Mesothelial cell of epicardium (in vitro differentiated cells): ENCODE data around the gene GLI2. TPM values are rescaled to one million over a fixed set of nuclear protein-coding genes. Genes with fewer than 3 reads are reported as not detected.

Experiments
- DNase-seq, 2 experiments: peaks; one replicate each; pipeline ENCODE4 v3.0.0; 2021; ENCODE audit warnings: low spot score in 2 of 2; ENCODE audit not compliant: unreplicated experiment in 2 of 2
- H3K27ac Mint-ChIP-seq: 2 replicates; pipeline ENCODE4 v1.8.0; 2021; ENCODE audit warnings: mixed read lengths
- H3K27me3 Mint-ChIP-seq: 2 replicates; pipeline ENCODE4 v1.8.0; 2021; ENCODE audit warnings: low read depth, mixed read lengths
- H3K36me3 Mint-ChIP-seq: 2 replicates; pipeline ENCODE4 v1.8.0; 2021; ENCODE audit warnings: mixed read lengths
- H3K4me1 Mint-ChIP-seq: 2 replicates; pipeline ENCODE4 v1.8.0; 2021; ENCODE audit warnings: mixed read lengths
- H3K4me3 Mint-ChIP-seq: 2 replicates; pipeline ENCODE4 v1.8.0; 2021; ENCODE audit warnings: mild to moderate bottlenecking, moderate library complexity, mixed read lengths
- H3K9me3 Mint-ChIP-seq: 2 replicates; pipeline ENCODE4 v1.8.0; 2021; ENCODE audit warnings: mixed read lengths
- total RNA-seq: library from RNA; stranded (reverse); gene quantifications from 3 replicates; pipeline ENCODE4 v1.2.1, GENCODE V29; 2021
- TF ChIP-seq, protein P1 (sequence below): fragments of 200-600 bp; sonication (generic); IDR thresholded peaks from one replicate; pipeline ENCODE4 v1.5.0; 2021; ENCODE audit warnings: antibody characterized with exemption; ENCODE audit not compliant: unreplicated experiment

The GLI2 gene
- total RNA-seq, 1 donor from 2014 or later: 67.0 TPM

DNA sequence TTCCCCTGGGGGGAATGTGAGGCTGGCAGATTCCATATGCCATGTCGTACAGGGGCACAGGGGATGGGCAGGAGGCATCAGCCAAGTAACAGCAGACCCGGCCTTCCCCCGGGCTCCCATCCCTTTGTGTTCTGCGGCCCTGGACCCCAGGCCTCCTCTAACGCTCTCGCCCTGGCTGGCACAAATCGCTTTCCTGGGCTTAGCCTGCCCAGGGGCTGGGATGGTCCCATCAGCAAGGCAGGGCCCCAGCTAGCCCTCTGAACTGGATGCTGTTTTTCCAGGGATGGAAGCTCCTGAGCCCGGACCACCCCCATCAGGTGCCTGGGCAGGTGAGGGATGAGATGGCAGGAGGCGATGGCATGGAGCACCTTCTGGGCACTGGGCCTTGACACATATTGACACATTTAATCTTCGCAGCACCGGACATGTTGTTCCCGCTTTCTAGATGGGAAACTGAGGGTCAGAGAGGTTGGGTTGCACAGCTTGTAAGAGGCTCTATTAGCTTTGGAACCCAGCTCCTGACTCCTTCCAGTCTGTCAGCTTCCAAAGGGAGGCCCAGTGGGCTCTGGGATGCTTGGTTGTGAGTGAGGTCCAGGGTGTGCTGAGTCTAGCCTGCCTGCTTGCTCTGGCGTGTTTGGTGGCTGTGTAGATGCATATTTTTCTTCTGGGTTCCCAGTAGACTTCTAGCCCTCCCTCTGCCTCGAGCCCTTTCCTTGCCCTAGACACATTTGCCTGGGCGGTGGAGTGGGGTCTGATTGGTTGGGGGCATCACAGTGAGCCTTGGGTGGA is 40.3 kb downstream of the GLI2 start:
- TF ChIP-seq, protein P1, sequence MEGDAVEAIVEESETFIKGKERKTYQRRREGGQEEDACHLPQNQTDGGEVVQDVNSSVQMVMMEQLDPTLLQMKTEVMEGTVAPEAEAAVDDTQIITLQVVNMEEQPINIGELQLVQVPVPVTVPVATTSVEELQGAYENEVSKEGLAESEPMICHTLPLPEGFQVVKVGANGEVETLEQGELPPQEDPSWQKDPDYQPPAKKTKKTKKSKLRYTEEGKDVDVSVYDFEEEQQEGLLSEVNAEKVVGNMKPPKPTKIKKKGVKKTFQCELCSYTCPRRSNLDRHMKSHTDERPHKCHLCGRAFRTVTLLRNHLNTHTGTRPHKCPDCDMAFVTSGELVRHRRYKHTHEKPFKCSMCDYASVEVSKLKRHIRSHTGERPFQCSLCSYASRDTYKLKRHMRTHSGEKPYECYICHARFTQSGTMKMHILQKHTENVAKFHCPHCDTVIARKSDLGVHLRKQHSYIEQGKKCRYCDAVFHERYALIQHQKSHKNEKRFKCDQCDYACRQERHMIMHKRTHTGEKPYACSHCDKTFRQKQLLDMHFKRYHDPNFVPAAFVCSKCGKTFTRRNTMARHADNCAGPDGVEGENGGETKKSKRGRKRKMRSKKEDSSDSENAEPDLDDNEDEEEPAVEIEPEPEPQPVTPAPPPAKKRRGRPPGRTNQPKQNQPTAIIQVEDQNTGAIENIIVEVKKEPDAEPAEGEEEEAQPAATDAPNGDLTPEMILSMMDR: no peak

DNA sequence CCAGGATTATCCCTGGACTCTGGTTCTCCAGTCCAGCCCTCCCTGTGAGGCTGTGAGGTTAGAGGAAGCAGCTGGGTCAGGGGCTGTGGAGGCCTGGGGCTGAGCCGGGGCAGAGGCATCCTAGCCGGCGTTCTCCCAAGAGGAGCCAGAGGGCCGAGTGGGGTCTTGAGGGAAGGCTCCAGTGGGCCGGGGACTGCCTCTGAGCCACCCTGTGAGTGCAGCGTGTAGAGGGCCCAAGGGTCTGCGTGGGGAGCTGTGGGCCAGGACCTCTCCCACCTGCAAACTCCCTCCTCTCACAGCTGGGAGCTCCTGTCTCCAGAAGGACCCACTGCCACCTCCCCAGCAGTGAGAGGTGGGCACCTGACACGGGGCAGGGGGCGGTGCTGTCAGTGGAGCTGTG is 41.0 kb downstream of the GLI2 start:
- TF ChIP-seq, protein P1: no peak
- H3K4me1 Mint-ChIP-seq: peaks cover 46% of the 10 kb centered on the region
- H3K36me3 Mint-ChIP-seq: no peaks in the 10 kb centered on the region
- no peak for DNase-seq
- H3K4me3 Mint-ChIP-seq: no peak overlapping the region
- H3K27me3 Mint-ChIP-seq: no peaks in the 10 kb centered on the region
- H3K27ac Mint-ChIP-seq: no peak overlapping the region
- H3K9me3 Mint-ChIP-seq: no peaks in the 10 kb centered on the region

More for the DNA sequence above, 40.3 kb downstream of the GLI2 start:
- Mint-ChIP-seq H3K4me3 (no peak overlapping the region), H3K4me1 (peaks cover 52% of the 10 kb centered on the region), H3K9me3 (no peaks in the 10 kb centered on the region), H3K36me3 (no peaks in the 10 kb centered on the region), H3K27me3 (no peaks in the 10 kb centered on the region), H3K27ac (no peak overlapping the region)
- no peak for DNase-seq

DNA sequence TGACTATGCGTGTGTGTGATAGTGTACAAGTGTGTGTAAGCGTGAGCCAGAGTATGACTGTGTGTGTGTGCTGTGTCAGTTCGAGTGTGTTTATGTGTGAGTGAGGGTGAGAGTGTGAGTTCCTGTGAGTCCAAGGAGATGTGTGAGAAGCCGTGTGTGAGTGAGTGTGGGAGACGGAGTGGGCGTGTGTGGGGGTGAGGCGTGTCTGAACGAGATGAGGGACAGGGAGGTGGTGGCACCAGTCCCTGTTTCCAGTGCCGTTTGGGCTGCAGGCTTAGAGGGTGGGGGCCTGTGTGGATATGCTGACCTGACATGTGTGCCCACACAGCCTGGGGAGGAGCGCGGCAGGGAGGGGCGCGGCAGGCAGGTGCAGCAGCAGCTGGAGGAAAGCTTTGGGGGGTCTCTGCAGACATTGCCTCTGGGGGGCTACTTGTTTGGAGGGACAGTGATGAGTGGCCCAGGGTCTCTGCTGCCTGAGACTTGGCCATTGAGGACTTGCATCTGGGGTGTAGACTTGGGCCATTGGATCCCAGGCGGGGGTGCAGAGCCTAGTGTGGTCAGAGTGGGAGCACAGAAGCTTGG is 41.6 kb downstream of the GLI2 start:
- Mint-ChIP-seq H3K9me3 (no peaks in the 10 kb centered on the region), H3K27ac (no peak overlapping the region), H3K4me3 (no peak overlapping the region), H3K36me3 (no peaks in the 10 kb centered on the region), H3K27me3 (no peaks in the 10 kb centered on the region), H3K4me1 (peaks cover 40% of the 10 kb centered on the region)
- TF ChIP-seq, protein P1: no peak
- no peak for DNase-seq

DNA sequence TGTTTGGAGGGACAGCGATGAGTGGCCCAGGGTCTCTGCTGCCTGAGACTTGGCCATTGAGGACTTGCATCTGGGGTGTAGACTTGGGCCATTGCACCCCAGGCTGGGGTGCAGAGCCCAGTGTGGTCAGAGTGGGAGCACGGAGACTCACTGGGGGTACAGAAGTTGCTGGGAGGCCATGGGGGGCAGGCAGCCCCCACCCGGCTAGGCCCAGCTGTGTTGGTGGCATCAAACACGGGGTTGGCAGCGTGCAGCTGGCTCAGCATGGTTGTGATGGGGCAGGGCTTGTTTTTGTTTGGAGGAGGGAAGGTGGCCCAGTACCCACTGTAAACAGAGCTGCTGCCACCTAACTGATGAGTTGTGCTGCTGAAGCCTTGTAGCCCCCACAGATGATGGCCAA is 42.1 kb downstream of the GLI2 start:
- H3K36me3 Mint-ChIP-seq: no peaks in the 10 kb centered on the region
- no peak overlapping the region for H3K4me3 Mint-ChIP-seq
- H3K27me3 Mint-ChIP-seq: no peaks in the 10 kb centered on the region
- TF ChIP-seq, protein P1: no peak
- H3K4me1 Mint-ChIP-seq: peaks cover 36% of the 10 kb centered on the region
- no peak overlapping the region for H3K27ac Mint-ChIP-seq
- H3K9me3 Mint-ChIP-seq: no peaks in the 10 kb centered on the region
- DNase-seq: no peak

DNA sequence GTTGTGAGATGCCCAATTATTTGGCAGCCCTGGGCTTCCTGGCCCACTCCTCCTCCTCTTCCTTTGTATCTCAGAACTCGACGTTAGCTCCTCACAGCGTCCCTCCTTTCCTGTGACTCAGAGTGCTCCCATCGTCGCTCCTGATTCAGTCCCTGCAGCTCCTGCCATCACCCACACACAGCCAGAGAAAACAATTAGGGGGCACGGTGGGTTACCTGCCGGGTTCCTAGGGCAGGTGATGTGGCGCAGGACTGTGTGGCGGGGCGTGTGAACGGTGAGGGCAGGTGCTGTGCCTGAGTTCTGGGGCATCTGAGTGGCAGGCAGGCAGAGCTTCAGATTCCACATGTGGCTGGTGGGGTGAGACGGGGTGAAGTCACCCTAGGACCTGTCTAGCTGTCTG is 42.6 kb downstream of the GLI2 start:
- Mint-ChIP-seq H3K4me3 (no peak overlapping the region), H3K9me3 (no peaks in the 10 kb centered on the region), H3K4me1 (peaks cover 37% of the 10 kb centered on the region), H3K27ac (no peak overlapping the region), H3K27me3 (no peaks in the 10 kb centered on the region), H3K36me3 (no peaks in the 10 kb centered on the region)
- TF ChIP-seq, protein P1: no peak
- DNase-seq: no peak
